D721Med (cell line): ENCODE measurements around the gene DTX1.

Source experiments
- DNase-seq: peaks from one replicate; pipeline ENCODE4 v3.0.0; 2011; ENCODE audit warnings: low spot score; ENCODE audit not compliant: insufficient read length
- FAIRE-seq: peaks from 2 replicates; lab custom pipeline; 2011; peaks lifted over from hg19 to GRCh38; lab: Jason Lieb, UNC
- CTCF ChIP-seq: IDR thresholded peaks from 2 replicates; pipeline ENCODE4 v1.5.1; 2012; ENCODE audit warnings: mild to moderate bottlenecking, control low read depth; ENCODE audit not compliant: insufficient read depth; ENCODE audit errors: missing control alignments

DTX1 gene

DNA sequence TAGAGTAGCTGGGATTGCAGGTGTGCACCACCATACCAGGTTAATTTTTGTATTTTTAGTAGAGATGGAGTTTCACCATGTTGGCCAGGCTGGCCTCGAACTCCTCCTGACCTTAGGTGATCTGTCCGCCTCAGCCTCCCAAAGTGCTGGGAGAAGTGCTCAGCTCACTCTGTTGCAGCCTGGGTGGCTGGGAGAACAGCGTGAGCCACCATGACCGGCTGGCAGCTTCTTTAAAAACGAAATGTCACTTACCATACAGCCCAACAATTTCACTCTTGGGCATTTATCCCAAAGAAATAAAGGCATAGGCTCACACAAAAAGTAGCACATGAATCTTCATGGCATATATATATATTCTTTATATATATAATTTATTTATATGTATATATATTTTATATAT is 88.3 kb downstream of the DTX1 start:
- FAIRE-seq (no peak), DNase-seq (no peak)
- TF ChIP-seq CTCF = no peak

GRCh38 chr12:113145720-113146551 is 89.4 kb downstream of the DTX1 start:
- FAIRE-seq (no peak), DNase-seq (no peak)
- no peak for TF ChIP-seq CTCF

DNA sequence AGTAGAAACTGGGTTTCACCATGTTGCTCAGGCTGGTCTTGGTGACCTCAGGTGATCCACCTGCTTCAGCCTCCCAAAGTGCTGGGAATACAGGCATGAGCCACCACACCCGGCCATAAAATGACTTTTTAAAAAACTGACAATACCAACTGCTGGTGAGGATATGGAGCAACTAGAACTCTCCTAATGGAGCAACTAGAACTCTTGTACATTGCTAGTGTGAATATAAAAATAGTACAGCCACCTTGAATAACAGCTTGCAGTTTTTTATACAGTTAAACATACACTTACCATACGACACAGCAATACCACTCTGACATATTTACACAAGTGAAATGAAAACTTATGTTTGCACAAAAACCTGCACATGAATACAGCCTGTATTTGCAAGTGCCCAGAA is 90.5 kb downstream of the DTX1 start:
- DNase-seq = no peak
- no peak for FAIRE-seq
- TF ChIP-seq CTCF = no peak
